Loucy (cell line): ENCODE data around the gene MSANTD2.

Experiments used
- H2AFZ ChIP-seq: fragments of 200-600 bp; sonication (generic); 2 replicates; pipeline ENCODE4 v1.6.0; 2016; ENCODE audit warnings: antibody characterized with exemption, mild to moderate bottlenecking, low read length, moderate library complexity
- H3F3A ChIP-seq: fragments of 200-600 bp; 2 replicates; pipeline ENCODE4 v1.6.0; 2016; ENCODE audit warnings: antibody characterized with exemption, low read depth, mild to moderate bottlenecking
- H3K27me3 ChIP-seq: fragments of 200-600 bp; sonication (generic); 2 replicates; pipeline ENCODE4 v1.6.1; 2014; ENCODE audit warnings: low read length, mild to moderate bottlenecking; ENCODE audit not compliant: insufficient read depth, poor library complexity, severe bottlenecking
- H3K36me3 ChIP-seq: fragments of 200-600 bp; sonication (generic); 2 replicates; pipeline ENCODE4 v1.6.1; 2016; ENCODE audit warnings: low read length; ENCODE audit not compliant: insufficient read depth
- H3K4me1 ChIP-seq: fragments of 200-600 bp; sonication (generic); 2 replicates; pipeline ENCODE4 v1.5.1; 2014; ENCODE audit warnings: low read length, mild to moderate bottlenecking; ENCODE audit not compliant: insufficient read depth, poor library complexity, severe bottlenecking
- H3K4me2 ChIP-seq: fragments of 200-600 bp; sonication (generic); 2 replicates; pipeline ENCODE4 v1.6.0; 2014; ENCODE audit warnings: antibody characterized with exemption, low read length, low read depth, mild to moderate bottlenecking; ENCODE audit not compliant: poor library complexity, severe bottlenecking
- H3K4me3 ChIP-seq: fragments of 200-600 bp; sonication (generic); 2 replicates; pipeline ENCODE4 v1.5.1; 2014; ENCODE audit warnings: low read length, mild to moderate bottlenecking, mixed read lengths; ENCODE audit not compliant: poor library complexity, severe bottlenecking
- H3K79me2 ChIP-seq: fragments of 200-600 bp; sonication (generic); 2 replicates; pipeline ENCODE4 v1.6.1; 2014; ENCODE audit warnings: low read length; ENCODE audit not compliant: insufficient read depth
- H3K9ac ChIP-seq: fragments of 200-600 bp; sonication (generic); 2 replicates; pipeline ENCODE4 v1.6.0; 2014; ENCODE audit warnings: mild to moderate bottlenecking, low read depth, low read length, moderate library complexity; ENCODE audit not compliant: poor library complexity, severe bottlenecking
- H3K9me2 ChIP-seq: fragments of 200-600 bp; sonication (generic); replicated peaks from 2 replicates; pipeline ENCODE4 v1.6.1; 2016; ENCODE audit warnings: low read depth, low read length, mixed read lengths
- H3K9me3 ChIP-seq: fragments of 200-600 bp; sonication (generic); 2 replicates; pipeline ENCODE4 v1.6.1; 2014; ENCODE audit warnings: mild to moderate bottlenecking, antibody characterized with exemption, low read length, low read depth; ENCODE audit not compliant: insufficient read depth
- H4K20me1 ChIP-seq: fragments of 200-600 bp; sonication (generic); 2 replicates; pipeline ENCODE4 v1.6.0; 2014; ENCODE audit warnings: antibody characterized with exemption, low read length, mild to moderate bottlenecking; ENCODE audit not compliant: insufficient read depth, poor library complexity, severe bottlenecking
- CTCF ChIP-seq: fragments of 200-600 bp; sonication (generic); conservative IDR thresholded peaks from 2 replicates; pipeline ENCODE4 v1.5.1; 2014; ENCODE audit warnings: mild to moderate bottlenecking, antibody characterized with exemption, low read length
- EZH2phosphoT487 ChIP-seq: fragments of 200-600 bp; IDR thresholded peaks from 2 replicates; pipeline ENCODE4 v1.6.1; 2018; ENCODE audit warnings: antibody characterized with exemption, mild to moderate bottlenecking, moderate library complexity, borderline replicate concordance

The MSANTD2 gene

GRCh38 chr11:124756033-124756752 lies 44.0 kb downstream of the MSANTD2 start:
- Histone ChIP-seq H3K27me3 (no peaks in the 10 kb centered on the region), H3K9me3 (no peaks in the 10 kb centered on the region), H3F3A (no peaks in the 10 kb centered on the region), H3K4me1 (no peaks in the 10 kb centered on the region), H3K36me3 (no peaks in the 10 kb centered on the region), H3K4me3 (no peak overlapping the region), H4K20me1 (no peaks in the 10 kb centered on the region), H3K9me2 (no peaks in the 10 kb centered on the region), H3K9ac (no peak overlapping the region), H3K4me2 (no peak overlapping the region), H3K79me2 (no peaks in the 10 kb centered on the region), H2AFZ (no peak overlapping the region)
- TF ChIP-seq EZH2phosphoT487 = no peak
- no peak for TF ChIP-seq CTCF

GRCh38 chr11:124754710-124755109 lies 45.5 kb downstream of the MSANTD2 start:
- no peaks in the 10 kb centered on the region for H3K79me2 ChIP-seq
- H3F3A ChIP-seq = no peaks in the 10 kb centered on the region
- H3K9me2 ChIP-seq = no peaks in the 10 kb centered on the region
- H2AFZ ChIP-seq = no peak overlapping the region
- H3K9ac ChIP-seq = no peak overlapping the region
- no peaks in the 10 kb centered on the region for H3K4me1 ChIP-seq
- TF ChIP-seq CTCF (no peak), EZH2phosphoT487 (no peak)
- no peaks in the 10 kb centered on the region for H3K36me3 ChIP-seq
- H3K27me3 ChIP-seq = no peaks in the 10 kb centered on the region
- H3K9me3 ChIP-seq = no peaks in the 10 kb centered on the region
- H4K20me1 ChIP-seq = no peaks in the 10 kb centered on the region
- no peak overlapping the region for H3K4me2 ChIP-seq
- H3K4me3 ChIP-seq = no peak overlapping the region

- H3K4me1 ChIP-seq = no peaks in the 10 kb centered on the region
- no peaks in the 10 kb centered on the region for H3K9me3 ChIP-seq
- H3K9me2 ChIP-seq = no peaks in the 10 kb centered on the region
- no peaks in the 10 kb centered on the region for H3K79me2 ChIP-seq
- H2AFZ ChIP-seq = no peak overlapping the region
- no peak overlapping the region for H3K4me3 ChIP-seq
- no peak for TF ChIP-seq EZH2phosphoT487
- TF ChIP-seq CTCF = no peak
- H4K20me1 ChIP-seq = no peaks in the 10 kb centered on the region
- no peak overlapping the region for H3K9ac ChIP-seq
- no peaks in the 10 kb centered on the region for H3K27me3 ChIP-seq
- no peak overlapping the region for H3K4me2 ChIP-seq
- no peaks in the 10 kb centered on the region for H3K36me3 ChIP-seq
- H3F3A ChIP-seq = no peaks in the 10 kb centered on the region
Observed at GRCh38 chr11:124754309-124754708, 45.9 kb downstream of the MSANTD2 start.
